Neural cell (in vitro differentiated cells): ENCODE data around the gene FAAH. TPM values are rescaled to one million over a fixed set of nuclear protein-coding genes. Genes with fewer than 3 reads are reported as not detected.

Source experiments
- H2AFZ ChIP-seq: fragments of 200-600, 300-800 bp; sonication (generic), shearing (Covaris generic); 2 replicates; pipeline ENCODE4 v1.6.0; 2014; ENCODE audit warnings: low read depth, mild to moderate bottlenecking, antibody characterized with exemption, low read length, moderate library complexity
- H3F3A ChIP-seq: fragments of 200-600 bp; shearing (Covaris generic); 2 replicates; pipeline ENCODE4 v1.6.1; 2016; ENCODE audit warnings: mild to moderate bottlenecking, moderate library complexity, mixed read lengths, antibody characterized with exemption, low read length; ENCODE audit not compliant: insufficient read depth, poor library complexity, severe bottlenecking
- H3K27ac ChIP-seq: fragments of 200-600, 300-800 bp; sonication (generic), shearing (Covaris generic); 2 replicates; pipeline ENCODE4 v1.5.1; 2014; ENCODE audit warnings: mild to moderate bottlenecking, low read length, moderate library complexity
- H3K27me3 ChIP-seq: fragments of 300-800, 200-600 bp; sonication (generic), shearing (Covaris generic); 2 replicates; pipeline ENCODE4 v1.6.0; 2014; ENCODE audit warnings: mild to moderate bottlenecking, low read depth, low read length, moderate library complexity; ENCODE audit not compliant: insufficient read depth
- H3K36me3 ChIP-seq: fragments of 300-800, 200-600 bp; sonication (generic), shearing (Covaris generic); 2 replicates; pipeline ENCODE4 v1.5.1; 2014; ENCODE audit warnings: mild to moderate bottlenecking, antibody characterized with exemption, low read length, moderate library complexity; ENCODE audit not compliant: insufficient read depth
- H3K4me2 ChIP-seq: fragments of 300-800, 200-600 bp; sonication (generic), shearing (Covaris generic); 2 replicates; pipeline ENCODE4 v1.6.0; 2014; ENCODE audit warnings: mild to moderate bottlenecking, low read length
- H3K4me3 ChIP-seq: fragments of 300-800, 200-600 bp; sonication (generic), shearing (Covaris generic); 2 replicates; pipeline ENCODE4 v1.5.1; 2014; ENCODE audit warnings: mild to moderate bottlenecking, low read length, moderate library complexity
- H3K79me2 ChIP-seq: fragments of 200-600 bp; shearing (Covaris generic); replicated peaks from 2 replicates; pipeline ENCODE4 v1.6.0; 2014; ENCODE audit warnings: mild to moderate bottlenecking, low read length, moderate library complexity; ENCODE audit not compliant: insufficient read depth
- H3K9ac ChIP-seq: fragments of 300-800, 200-600 bp; sonication (generic), shearing (Covaris generic); 2 replicates; pipeline ENCODE4 v1.6.1; 2016; ENCODE audit warnings: mild to moderate bottlenecking, low read length, mixed read lengths
- H3K9me2 ChIP-seq: fragments of 200-600 bp; shearing (Covaris generic); 2 replicates; pipeline ENCODE4 v1.6.1; 2016; ENCODE audit warnings: mild to moderate bottlenecking, low read length, mixed read lengths; ENCODE audit not compliant: insufficient read depth
- H3K9me3 ChIP-seq: fragments of 200-600, 300-800 bp; sonication (generic), shearing (Covaris generic); 2 replicates; pipeline ENCODE4 v1.6.1; 2016; ENCODE audit warnings: mild to moderate bottlenecking, mixed run types, low read length, moderate library complexity, mixed read lengths
- H4K20me1 ChIP-seq: fragments of 200-600 bp; shearing (Covaris generic); 2 replicates; pipeline ENCODE4 v1.6.1; 2016; ENCODE audit warnings: mild to moderate bottlenecking, mixed run types; ENCODE audit not compliant: insufficient read depth
- EP300 ChIP-seq: fragments of 450-650 bp; conservative IDR thresholded peaks from 2 replicates; pipeline ENCODE4 v1.6.1; 2014; ENCODE audit warnings: antibody characterized with exemption, mild to moderate bottlenecking, moderate library complexity; ENCODE audit not compliant: poor library complexity, severe bottlenecking
- EZH2 ChIP-seq: fragments of 200-600, 300-800 bp; shearing (Covaris generic), sonication (generic); IDR thresholded peaks from 2 replicates; pipeline ENCODE4 v1.6.1; 2014; ENCODE audit warnings: antibody characterized with exemption, low read length, borderline replicate concordance, mild to moderate bottlenecking; ENCODE audit not compliant: insufficient read depth, poor library complexity, severe bottlenecking
- MXI1 ChIP-seq: fragments of 450-650 bp; conservative IDR thresholded peaks from 2 replicates; pipeline ENCODE4 v1.6.1; 2014; ENCODE audit warnings: antibody characterized with exemption, mild to moderate bottlenecking; ENCODE audit not compliant: poor library complexity, severe bottlenecking
- POLR2AphosphoS5 ChIP-seq: IDR thresholded peaks from 2 replicates; pipeline ENCODE4 v1.6.1; 2012
- RAD21 ChIP-seq: fragments of 450-650 bp; conservative IDR thresholded peaks from 2 replicates; pipeline ENCODE4 v1.6.1; 2014; ENCODE audit warnings: antibody characterized with exemption, mild to moderate bottlenecking, moderate library complexity
- SMC3 ChIP-seq: fragments of 450-650 bp; conservative IDR thresholded peaks from 2 replicates; pipeline ENCODE4 v1.6.1; 2014; ENCODE audit warnings: antibody characterized with exemption, mild to moderate bottlenecking, moderate library complexity; ENCODE audit not compliant: poor library complexity
- TAF1 ChIP-seq: IDR thresholded peaks from 2 replicates; pipeline ENCODE4 v1.6.1; 2012; ENCODE audit warnings: low read depth
- polyA plus RNA-seq: library from polyadenylated mRNA; depleted of rRNA; stranded (reverse); fragments of >200 nt; gene quantifications from 2 replicates; pipeline ENCODE4 v1.2.3, GENCODE V29; 2014
- TF ChIP-seq, protein P1 (sequence below): IDR thresholded peaks from 2 replicates; pipeline ENCODE4 v1.6.1; 2012; ENCODE audit warnings: borderline replicate concordance
- TF ChIP-seq, protein P2 (sequence below): fragments of 450-650 bp; IDR thresholded peaks from 2 replicates; pipeline ENCODE4 v1.5.1; 2014; ENCODE audit warnings: antibody characterized with exemption, mild to moderate bottlenecking, moderate library complexity; ENCODE audit not compliant: poor library complexity, severe bottlenecking

FAAH gene
- polyA plus RNA-seq, 1 donor from 2014 or later = 106 TPM

DNA sequence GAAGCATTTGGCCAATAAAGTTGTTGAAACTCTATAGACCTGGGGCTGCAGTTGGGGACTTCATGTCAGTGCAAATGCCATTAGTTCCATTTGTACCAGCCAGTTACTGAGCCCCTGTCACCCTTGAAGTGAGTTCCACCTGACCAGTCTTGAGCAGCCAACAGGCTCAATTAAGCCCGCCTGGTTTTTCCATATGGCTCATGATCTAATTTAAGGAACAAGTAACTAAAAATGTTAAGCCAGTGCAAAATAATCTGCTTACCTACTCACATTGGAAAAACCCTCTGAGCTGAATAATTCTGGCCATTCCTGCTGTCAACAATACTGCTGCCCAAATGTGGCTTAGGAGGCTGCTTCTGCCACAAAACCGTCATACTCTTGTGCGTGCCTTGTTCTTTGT is 32.0 kb upstream of the FAAH start:
- Histone ChIP-seq H3K9ac (no peak overlapping the region), H3K36me3 (no peaks in the 10 kb centered on the region), H3K27me3 (no peaks in the 10 kb centered on the region), H3K9me2 (no peaks in the 10 kb centered on the region), H3K27ac (no peak overlapping the region), H2AFZ (no peak overlapping the region), H3K4me3 (no peak overlapping the region), H3K79me2 (no peaks in the 10 kb centered on the region), H3K4me2 (no peak overlapping the region), H3F3A (no peaks in the 10 kb centered on the region), H4K20me1 (no peaks in the 10 kb centered on the region), H3K9me3 (no peaks in the 10 kb centered on the region)
- TF ChIP-seq MXI1 (no peak), TAF1 (no peak), POLR2AphosphoS5 (no peak), EP300 (no peak), SMC3 (no peak), RAD21 (no peak), EZH2 (no peak)
- TF ChIP-seq, protein P1, sequence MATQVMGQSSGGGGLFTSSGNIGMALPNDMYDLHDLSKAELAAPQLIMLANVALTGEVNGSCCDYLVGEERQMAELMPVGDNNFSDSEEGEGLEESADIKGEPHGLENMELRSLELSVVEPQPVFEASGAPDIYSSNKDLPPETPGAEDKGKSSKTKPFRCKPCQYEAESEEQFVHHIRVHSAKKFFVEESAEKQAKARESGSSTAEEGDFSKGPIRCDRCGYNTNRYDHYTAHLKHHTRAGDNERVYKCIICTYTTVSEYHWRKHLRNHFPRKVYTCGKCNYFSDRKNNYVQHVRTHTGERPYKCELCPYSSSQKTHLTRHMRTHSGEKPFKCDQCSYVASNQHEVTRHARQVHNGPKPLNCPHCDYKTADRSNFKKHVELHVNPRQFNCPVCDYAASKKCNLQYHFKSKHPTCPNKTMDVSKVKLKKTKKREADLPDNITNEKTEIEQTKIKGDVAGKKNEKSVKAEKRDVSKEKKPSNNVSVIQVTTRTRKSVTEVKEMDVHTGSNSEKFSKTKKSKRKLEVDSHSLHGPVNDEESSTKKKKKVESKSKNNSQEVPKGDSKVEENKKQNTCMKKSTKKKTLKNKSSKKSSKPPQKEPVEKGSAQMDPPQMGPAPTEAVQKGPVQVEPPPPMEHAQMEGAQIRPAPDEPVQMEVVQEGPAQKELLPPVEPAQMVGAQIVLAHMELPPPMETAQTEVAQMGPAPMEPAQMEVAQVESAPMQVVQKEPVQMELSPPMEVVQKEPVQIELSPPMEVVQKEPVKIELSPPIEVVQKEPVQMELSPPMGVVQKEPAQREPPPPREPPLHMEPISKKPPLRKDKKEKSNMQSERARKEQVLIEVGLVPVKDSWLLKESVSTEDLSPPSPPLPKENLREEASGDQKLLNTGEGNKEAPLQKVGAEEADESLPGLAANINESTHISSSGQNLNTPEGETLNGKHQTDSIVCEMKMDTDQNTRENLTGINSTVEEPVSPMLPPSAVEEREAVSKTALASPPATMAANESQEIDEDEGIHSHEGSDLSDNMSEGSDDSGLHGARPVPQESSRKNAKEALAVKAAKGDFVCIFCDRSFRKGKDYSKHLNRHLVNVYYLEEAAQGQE = no peak
- TF ChIP-seq, protein P2, sequence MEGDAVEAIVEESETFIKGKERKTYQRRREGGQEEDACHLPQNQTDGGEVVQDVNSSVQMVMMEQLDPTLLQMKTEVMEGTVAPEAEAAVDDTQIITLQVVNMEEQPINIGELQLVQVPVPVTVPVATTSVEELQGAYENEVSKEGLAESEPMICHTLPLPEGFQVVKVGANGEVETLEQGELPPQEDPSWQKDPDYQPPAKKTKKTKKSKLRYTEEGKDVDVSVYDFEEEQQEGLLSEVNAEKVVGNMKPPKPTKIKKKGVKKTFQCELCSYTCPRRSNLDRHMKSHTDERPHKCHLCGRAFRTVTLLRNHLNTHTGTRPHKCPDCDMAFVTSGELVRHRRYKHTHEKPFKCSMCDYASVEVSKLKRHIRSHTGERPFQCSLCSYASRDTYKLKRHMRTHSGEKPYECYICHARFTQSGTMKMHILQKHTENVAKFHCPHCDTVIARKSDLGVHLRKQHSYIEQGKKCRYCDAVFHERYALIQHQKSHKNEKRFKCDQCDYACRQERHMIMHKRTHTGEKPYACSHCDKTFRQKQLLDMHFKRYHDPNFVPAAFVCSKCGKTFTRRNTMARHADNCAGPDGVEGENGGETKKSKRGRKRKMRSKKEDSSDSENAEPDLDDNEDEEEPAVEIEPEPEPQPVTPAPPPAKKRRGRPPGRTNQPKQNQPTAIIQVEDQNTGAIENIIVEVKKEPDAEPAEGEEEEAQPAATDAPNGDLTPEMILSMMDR = no peak

DNA sequence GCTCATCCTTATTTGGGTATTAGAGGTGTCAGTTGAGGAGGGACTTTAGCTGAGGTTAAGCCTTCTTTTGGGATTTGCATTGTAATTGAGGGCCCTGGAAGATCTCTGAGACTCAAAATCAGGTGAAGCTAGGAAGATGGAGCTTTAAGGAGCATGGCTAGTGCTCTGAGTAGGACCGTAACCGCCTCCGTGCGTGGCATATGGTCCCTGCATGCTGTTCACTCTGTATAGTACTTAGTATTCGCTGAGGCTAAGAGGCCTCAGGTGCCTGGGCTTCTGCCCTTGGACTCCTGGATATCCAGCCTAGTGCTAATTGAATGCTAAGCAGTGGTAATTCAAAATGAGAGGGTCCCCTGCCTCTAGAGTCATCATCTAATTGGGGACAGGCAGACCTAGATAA is 31.0 kb upstream of the FAAH start:
- H3K4me2 ChIP-seq = no peak overlapping the region
- H3K9me3 ChIP-seq = no peaks in the 10 kb centered on the region
- no peaks in the 10 kb centered on the region for H3K79me2 ChIP-seq
- no peak overlapping the region for H3K27ac ChIP-seq
- no peak overlapping the region for H3K9ac ChIP-seq
- TF ChIP-seq EP300 (no peak), TAF1 (no peak), MXI1 (no peak), POLR2AphosphoS5 (no peak), EZH2 (no peak), RAD21 (no peak), SMC3 (no peak)
- TF ChIP-seq, protein P2 = no peak
- TF ChIP-seq, protein P1 = no peak
- H3F3A ChIP-seq = no peaks in the 10 kb centered on the region
- no peaks in the 10 kb centered on the region for H3K27me3 ChIP-seq
- H3K9me2 ChIP-seq = no peaks in the 10 kb centered on the region
- H3K4me3 ChIP-seq = no peak overlapping the region
- H3K36me3 ChIP-seq = no peaks in the 10 kb centered on the region
- H2AFZ ChIP-seq = no peak overlapping the region
- no peaks in the 10 kb centered on the region for H4K20me1 ChIP-seq
